Measurements from ENCODE around the gene TMEM132A.

Gene TMEM132A

GRCh38 chr11:60941371-60942119, 17.3 kb downstream of the TMEM132A start:
- no peaks in the 10 kb centered on the region for H3K9me3 ChIP-seq (ENCODE audit: low read length)
- no peak overlapping the region for H3K27ac ChIP-seq (ENCODE audit: low read depth, low read length)
- H3K9ac ChIP-seq (ENCODE audit: low read length), result no peak overlapping the region
- no peaks in the 10 kb centered on the region for H3K27me3 ChIP-seq (ENCODE audit: control insufficient read depth in 1 of 2, insufficient read depth in 2 of 2, low read length in 2 of 2)
- H3K4me3 ChIP-seq (ENCODE audit: low read depth in 1 of 2, low read length in 2 of 2), result no peak overlapping the region
- no peaks in the 10 kb centered on the region for H3K4me1 ChIP-seq (ENCODE audit: insufficient read depth, low read length)
- peaks cover 42% of the 10 kb centered on the region for H3K36me3 ChIP-seq (ENCODE audit: insufficient read depth, low read length)

DNA sequence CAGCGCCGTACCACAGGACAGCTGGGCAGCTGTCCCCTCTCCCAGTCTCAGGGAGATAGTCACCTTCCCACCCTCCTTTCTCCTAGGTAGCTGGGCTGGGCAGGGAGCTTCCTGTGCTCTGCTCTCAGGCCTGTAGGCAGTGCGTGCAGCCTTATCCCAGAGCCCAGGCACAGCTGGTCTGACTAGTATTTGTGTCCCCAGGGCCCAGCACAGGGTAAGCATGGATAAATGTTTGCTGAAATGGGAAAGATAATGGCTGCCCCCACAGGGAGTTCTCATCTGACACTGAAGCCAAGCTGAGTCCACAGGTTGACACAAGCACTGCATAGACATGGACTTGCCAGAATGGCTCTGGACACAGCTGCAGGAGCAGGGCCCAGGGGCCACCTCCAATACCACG, 18.0 kb downstream of the TMEM132A start:
- Histone ChIP-seq H3K9me3 (ENCODE audit: low read length) (no peaks in the 10 kb centered on the region), H3K4me3 (ENCODE audit: low read depth in 1 of 2, low read length in 2 of 2) (no peak overlapping the region), H3K9ac (ENCODE audit: low read length) (no peak overlapping the region), H3K27me3 (ENCODE audit: control insufficient read depth in 1 of 2, insufficient read depth in 2 of 2, low read length in 2 of 2) (no peaks in the 10 kb centered on the region), H3K27ac (ENCODE audit: low read depth, low read length) (no peak overlapping the region), H3K4me1 (ENCODE audit: insufficient read depth, low read length) (no peaks in the 10 kb centered on the region), H3K36me3 (ENCODE audit: insufficient read depth, low read length) (peaks cover 44% of the 10 kb centered on the region)

GRCh38 chr11:60942970-60943565, 18.8 kb downstream of the TMEM132A start:
- H3K36me3 ChIP-seq (ENCODE audit: insufficient read depth, low read length), result peaks cover 44% of the 10 kb centered on the region
- H3K9ac ChIP-seq (ENCODE audit: low read length), result no peak overlapping the region
- H3K4me1 ChIP-seq (ENCODE audit: insufficient read depth, low read length), result peaks cover 4% of the 10 kb centered on the region
- no peak overlapping the region for H3K4me3 ChIP-seq (ENCODE audit: low read depth in 1 of 2, low read length in 2 of 2)
- H3K27me3 ChIP-seq (ENCODE audit: control insufficient read depth in 1 of 2, insufficient read depth in 2 of 2, low read length in 2 of 2), result no peaks in the 10 kb centered on the region
- no peaks in the 10 kb centered on the region for H3K9me3 ChIP-seq (ENCODE audit: low read length)
- H3K27ac ChIP-seq (ENCODE audit: low read depth, low read length), result no peak overlapping the region

GRCh38 chr11:60944490-60945294, 20.4 kb downstream of the TMEM132A start:
- Histone ChIP-seq H3K9ac (ENCODE audit: low read length) (no peak overlapping the region), H3K9me3 (ENCODE audit: low read length) (no peaks in the 10 kb centered on the region), H3K4me3 (ENCODE audit: low read depth in 1 of 2, low read length in 2 of 2) (no peak overlapping the region), H3K36me3 (ENCODE audit: insufficient read depth, low read length) (peaks cover 37% of the 10 kb centered on the region), H3K4me1 (ENCODE audit: insufficient read depth, low read length) (peaks cover 9% of the 10 kb centered on the region), H3K27ac (ENCODE audit: low read depth, low read length) (no peak overlapping the region), H3K27me3 (ENCODE audit: control insufficient read depth in 1 of 2, insufficient read depth in 2 of 2, low read length in 2 of 2) (no peaks in the 10 kb centered on the region)

DNA sequence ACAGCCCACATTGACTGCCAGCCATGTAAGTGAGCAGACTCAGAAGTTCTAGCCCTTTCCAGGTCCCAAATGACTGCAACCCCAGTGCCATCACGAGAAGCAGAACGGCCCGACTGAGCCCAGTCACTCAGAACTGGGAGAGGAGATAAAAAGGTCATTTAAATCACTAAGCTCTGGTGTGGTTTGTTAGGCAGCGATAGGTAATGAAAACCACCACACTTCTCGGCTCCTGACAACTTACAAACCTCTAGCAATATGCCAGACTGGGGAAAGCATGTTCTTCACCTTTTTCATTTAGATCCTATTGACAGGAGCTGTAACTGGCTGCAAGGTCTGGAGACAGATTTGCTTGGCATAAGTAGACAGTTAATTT, 21.0 kb downstream of the TMEM132A start:
- H3K4me1 ChIP-seq (ENCODE audit: insufficient read depth, low read length), result peaks cover 15% of the 10 kb centered on the region

DNA sequence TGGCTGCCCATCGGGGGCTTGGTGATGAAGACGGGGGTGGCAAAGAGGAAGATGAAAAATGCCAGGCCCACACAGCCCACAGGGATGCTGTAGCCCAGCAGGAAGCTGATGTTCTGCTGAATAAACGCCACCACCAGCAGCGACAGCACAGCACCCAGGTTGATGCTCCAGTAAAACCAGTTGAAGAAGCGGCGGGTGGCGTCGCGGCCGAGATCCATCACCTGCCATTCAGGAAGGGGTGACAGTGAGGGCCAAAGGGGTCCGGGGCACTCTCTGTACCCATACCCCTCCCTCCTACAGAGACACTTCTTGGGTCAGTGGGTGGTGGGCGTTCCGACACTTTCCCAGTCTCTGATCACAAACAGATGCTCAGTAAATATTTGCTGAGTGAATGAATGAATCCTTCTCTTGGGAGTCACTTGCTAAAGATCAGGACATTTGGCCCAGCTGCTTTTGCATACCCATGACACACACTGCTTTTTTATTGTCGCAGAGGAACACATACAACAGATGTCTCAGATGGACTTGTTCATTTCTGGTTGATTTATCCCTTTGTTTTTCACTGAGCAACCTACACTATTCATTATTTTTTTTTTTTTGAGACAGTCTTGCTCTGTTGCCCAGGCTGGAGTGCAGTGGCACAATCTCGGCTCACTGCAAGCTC, 22.5 kb downstream of the TMEM132A start:
- Histone ChIP-seq H3K9me3 (ENCODE audit: low read length) (no peaks in the 10 kb centered on the region), H3K36me3 (ENCODE audit: insufficient read depth, low read length) (peaks cover 25% of the 10 kb centered on the region), H3K4me3 (ENCODE audit: low read depth in 1 of 2, low read length in 2 of 2) (no peak overlapping the region), H3K4me1 (ENCODE audit: insufficient read depth, low read length) (peaks cover 15% of the 10 kb centered on the region), H3K27me3 (ENCODE audit: control insufficient read depth in 1 of 2, insufficient read depth in 2 of 2, low read length in 2 of 2) (no peaks in the 10 kb centered on the region), H3K27ac (ENCODE audit: low read depth, low read length) (no peak overlapping the region), H3K9ac (ENCODE audit: low read length) (no peak overlapping the region)

More for the DNA sequence above, 21.0 kb downstream of the TMEM132A start:
- Histone ChIP-seq H3K27me3 (ENCODE audit: control insufficient read depth in 1 of 2, insufficient read depth in 2 of 2, low read length in 2 of 2) (no peaks in the 10 kb centered on the region), H3K9me3 (ENCODE audit: low read length) (no peaks in the 10 kb centered on the region), H3K36me3 (ENCODE audit: insufficient read depth, low read length) (peaks cover 31% of the 10 kb centered on the region), H3K27ac (ENCODE audit: low read depth, low read length) (no peak overlapping the region), H3K9ac (ENCODE audit: low read length) (no peak overlapping the region), H3K4me3 (ENCODE audit: low read depth in 1 of 2, low read length in 2 of 2) (no peak overlapping the region)

GRCh38 chr11:60947700-60948099, 23.4 kb downstream of the TMEM132A start:
- H3K4me1 ChIP-seq (ENCODE audit: insufficient read depth, low read length), result peaks cover 19% of the 10 kb centered on the region
- H3K27ac ChIP-seq (ENCODE audit: low read depth, low read length), result no peak overlapping the region
- no peaks in the 10 kb centered on the region for H3K27me3 ChIP-seq (ENCODE audit: control insufficient read depth in 1 of 2, insufficient read depth in 2 of 2, low read length in 2 of 2)
- peaks cover 20% of the 10 kb centered on the region for H3K36me3 ChIP-seq (ENCODE audit: insufficient read depth, low read length)
- H3K4me3 ChIP-seq (ENCODE audit: low read depth in 1 of 2, low read length in 2 of 2), result no peak overlapping the region
- no peaks in the 10 kb centered on the region for H3K9me3 ChIP-seq (ENCODE audit: low read length)
- H3K9ac ChIP-seq (ENCODE audit: low read length), result no peak overlapping the region

DNA sequence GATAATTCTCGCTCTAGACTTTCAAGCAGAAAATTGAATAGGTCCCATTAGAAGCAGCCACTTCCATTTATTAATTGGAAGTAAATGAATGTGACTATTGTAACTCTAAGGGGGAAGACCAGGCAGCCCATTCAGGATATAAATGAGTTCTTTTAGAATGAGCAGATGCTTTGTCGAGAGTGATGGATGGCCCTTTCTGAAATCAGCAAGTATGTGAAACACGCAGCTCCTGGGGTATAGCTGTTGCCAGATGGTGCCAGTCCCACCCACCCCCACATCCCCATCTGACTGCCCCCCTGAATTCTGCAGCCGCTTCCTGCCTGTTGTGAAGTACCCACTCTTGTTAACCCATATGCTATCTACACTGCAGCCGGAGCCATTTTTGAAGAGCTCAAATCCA, 24.0 kb downstream of the TMEM132A start:
- H3K27me3 ChIP-seq (ENCODE audit: control insufficient read depth in 1 of 2, insufficient read depth in 2 of 2, low read length in 2 of 2), result no peaks in the 10 kb centered on the region
- H3K4me3 ChIP-seq (ENCODE audit: low read depth in 1 of 2, low read length in 2 of 2), result no peak overlapping the region
- H3K27ac ChIP-seq (ENCODE audit: low read depth, low read length), result no peak overlapping the region
- H3K9ac ChIP-seq (ENCODE audit: low read length), result no peak overlapping the region
- H3K4me1 ChIP-seq (ENCODE audit: insufficient read depth, low read length), result peaks cover 22% of the 10 kb centered on the region
- peaks cover 20% of the 10 kb centered on the region for H3K36me3 ChIP-seq (ENCODE audit: insufficient read depth, low read length)
- no peaks in the 10 kb centered on the region for H3K9me3 ChIP-seq (ENCODE audit: low read length)

GRCh38 chr11:60950024-60950423, 25.8 kb downstream of the TMEM132A start:
- Histone ChIP-seq H3K27ac (ENCODE audit: low read depth, low read length) (no peak overlapping the region), H3K4me1 (ENCODE audit: insufficient read depth, low read length) (peaks cover 22% of the 10 kb centered on the region), H3K36me3 (ENCODE audit: insufficient read depth, low read length) (peaks cover 14% of the 10 kb centered on the region), H3K9ac (ENCODE audit: low read length) (no peak overlapping the region), H3K4me3 (ENCODE audit: low read depth in 1 of 2, low read length in 2 of 2) (peak overlapping the region; percentile 6 to 80), H3K27me3 (ENCODE audit: control insufficient read depth in 1 of 2, insufficient read depth in 2 of 2, low read length in 2 of 2) (no peaks in the 10 kb centered on the region), H3K9me3 (ENCODE audit: low read length) (no peaks in the 10 kb centered on the region)

DNA sequence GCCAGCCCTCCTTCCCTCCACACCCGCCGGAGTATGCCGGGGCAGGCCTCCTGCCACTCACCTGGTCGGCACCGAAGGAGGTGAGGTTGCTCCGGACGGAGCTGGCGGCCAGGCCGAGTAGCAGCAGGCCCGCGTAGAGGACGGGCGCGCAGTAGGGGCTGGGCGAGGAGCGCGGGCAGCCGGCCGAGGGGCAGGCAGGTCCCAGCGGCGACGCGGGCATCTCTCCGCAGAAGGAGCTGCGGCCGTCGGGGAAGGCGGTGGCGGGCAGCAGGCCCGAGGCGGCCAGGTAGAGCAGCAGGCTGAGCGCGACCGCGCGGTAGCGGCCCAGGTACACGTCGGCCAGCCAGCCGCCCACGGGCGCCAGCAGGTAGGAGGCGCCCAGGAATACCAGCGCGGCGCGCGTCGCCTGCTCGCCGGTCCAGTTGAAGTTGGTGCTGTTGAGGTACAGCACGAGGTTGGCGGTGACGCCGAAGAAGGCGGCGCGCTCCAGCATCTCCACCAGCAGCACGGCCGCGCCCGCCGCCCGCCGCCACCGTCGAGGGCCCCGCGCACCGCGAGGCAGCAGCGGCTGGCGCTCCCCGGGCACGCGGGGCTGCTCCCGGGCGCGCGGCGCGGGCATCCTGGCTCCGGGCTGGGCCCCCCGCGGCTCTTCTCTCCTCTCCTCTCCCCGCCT, 26.8 kb downstream of the TMEM132A start:
- peak overlapping the region; percentile 64 to 80 for H3K4me3 ChIP-seq (ENCODE audit: low read depth in 1 of 2, low read length in 2 of 2)
- no peaks in the 10 kb centered on the region for H3K9me3 ChIP-seq (ENCODE audit: low read length)
- peaks cover 22% of the 10 kb centered on the region for H3K4me1 ChIP-seq (ENCODE audit: insufficient read depth, low read length)
- no peak overlapping the region for H3K9ac ChIP-seq (ENCODE audit: low read length)
- H3K27me3 ChIP-seq (ENCODE audit: control insufficient read depth in 1 of 2, insufficient read depth in 2 of 2, low read length in 2 of 2), result no peaks in the 10 kb centered on the region
- peak overlapping the region; percentile 59 for H3K27ac ChIP-seq (ENCODE audit: low read depth, low read length)
- peaks cover 6% of the 10 kb centered on the region for H3K36me3 ChIP-seq (ENCODE audit: insufficient read depth, low read length)

DNA sequence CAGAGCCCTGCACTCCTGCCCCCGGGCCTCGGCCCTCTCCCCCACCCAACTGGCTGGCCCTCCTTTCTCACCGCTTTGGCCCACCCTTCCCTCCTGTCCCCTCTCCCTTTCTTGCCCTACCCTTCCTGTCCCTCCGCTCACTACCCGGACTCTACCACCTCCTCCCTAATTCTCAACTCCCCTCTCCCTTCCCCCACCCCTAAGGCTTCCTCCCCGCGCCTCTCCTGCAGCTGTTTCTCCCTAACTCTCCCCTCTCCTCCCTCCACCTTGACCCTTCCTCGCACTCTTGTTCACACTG, 27.3 kb downstream of the TMEM132A start:
- H3K36me3 ChIP-seq (ENCODE audit: insufficient read depth, low read length), result peaks cover 2% of the 10 kb centered on the region
- H3K9me3 ChIP-seq (ENCODE audit: low read length), result no peaks in the 10 kb centered on the region
- no peaks in the 10 kb centered on the region for H3K27me3 ChIP-seq (ENCODE audit: control insufficient read depth in 1 of 2, insufficient read depth in 2 of 2, low read length in 2 of 2)
- peak overlapping the region; percentile 60 for H3K9ac ChIP-seq (ENCODE audit: low read length)
- peak overlapping the region; percentile 59 for H3K27ac ChIP-seq (ENCODE audit: low read depth, low read length)
- H3K4me3 ChIP-seq (ENCODE audit: low read depth in 1 of 2, low read length in 2 of 2), result peak overlapping the region; percentile 47 to 80
- H3K4me1 ChIP-seq (ENCODE audit: insufficient read depth, low read length), result peaks cover 22% of the 10 kb centered on the region

Measured in muscle layer of colon (tissue), 2 donors.